ENCODE data around the gene MOK. TPM values are rescaled to one million over a fixed set of nuclear protein-coding genes. Genes with fewer than 3 reads are reported as not detected.

MOK gene
- total RNA-seq, 1 donor from 2014 or later: 6.8 TPM

- intact Hi-C loops (cut with micrococcal nuclease): no loop called here
- Mint-ChIP-seq H3K27me3 (ENCODE audit: low read depth) (no peaks in the 10 kb centered on the region), H3K9me3 (no peaks in the 10 kb centered on the region), H3K36me3 (ENCODE audit: low read depth) (no peaks in the 10 kb centered on the region), H3K4me1 (ENCODE audit: low read depth) (no peaks in the 10 kb centered on the region), H3K27ac (no peak overlapping the region), H3K4me3 (ENCODE audit: low read depth) (no peak overlapping the region)
- DNase-seq (ENCODE audit: low spot score): no peak
These were observed 74.3 kb downstream of the MOK start for GRCh38 chr14:102230481-102231210.

- Mint-ChIP-seq H3K27me3 (ENCODE audit: low read depth) (no peaks in the 10 kb centered on the region), H3K9me3 (no peaks in the 10 kb centered on the region), H3K4me3 (ENCODE audit: low read depth) (no peak overlapping the region), H3K36me3 (ENCODE audit: low read depth) (no peaks in the 10 kb centered on the region), H3K4me1 (ENCODE audit: low read depth) (no peaks in the 10 kb centered on the region), H3K27ac (no peak overlapping the region)
- intact Hi-C loops (cut with micrococcal nuclease): no loop called here
- no peak for DNase-seq (ENCODE audit: low spot score)
These were observed 75.2 kb downstream of the MOK start for GRCh38 chr14:102229739-102230092.

GRCh38 chr14:102229071-102229738, 75.8 kb downstream of the MOK start:
- no peaks in the 10 kb centered on the region for H3K27me3 Mint-ChIP-seq (ENCODE audit: low read depth)
- no peak overlapping the region for H3K27ac Mint-ChIP-seq
- no peak overlapping the region for H3K4me3 Mint-ChIP-seq (ENCODE audit: low read depth)
- DNase-seq (ENCODE audit: low spot score): no peak
- intact Hi-C loops (cut with micrococcal nuclease): no loop called here
- H3K9me3 Mint-ChIP-seq: no peaks in the 10 kb centered on the region
- no peaks in the 10 kb centered on the region for H3K4me1 Mint-ChIP-seq (ENCODE audit: low read depth)
- H3K36me3 Mint-ChIP-seq (ENCODE audit: low read depth): no peaks in the 10 kb centered on the region

- H3K36me3 Mint-ChIP-seq (ENCODE audit: low read depth): peaks cover 3% of the 10 kb centered on the region
- DNase-seq (ENCODE audit: low spot score): no peak
These were observed 77.6 kb downstream of the MOK start for GRCh38 chr14:102227184-102227964.

GRCh38 chr14:102226356-102227125, 78.4 kb downstream of the MOK start:
- DNase-seq (ENCODE audit: low spot score): no peak
- Mint-ChIP-seq H3K4me1 (ENCODE audit: low read depth) (no peaks in the 10 kb centered on the region), H3K27me3 (ENCODE audit: low read depth) (no peaks in the 10 kb centered on the region), H3K36me3 (ENCODE audit: low read depth) (peaks cover 3% of the 10 kb centered on the region), H3K9me3 (no peaks in the 10 kb centered on the region), H3K4me3 (ENCODE audit: low read depth) (no peak overlapping the region), H3K27ac (no peak overlapping the region)
- intact Hi-C loops (cut with micrococcal nuclease): no loop called here

More at GRCh38 chr14:102227184-102227964, 77.6 kb downstream of the MOK start:
- no peak overlapping the region for H3K4me3 Mint-ChIP-seq (ENCODE audit: low read depth)
- H3K27me3 Mint-ChIP-seq (ENCODE audit: low read depth): no peaks in the 10 kb centered on the region
- H3K9me3 Mint-ChIP-seq: no peaks in the 10 kb centered on the region
- no peaks in the 10 kb centered on the region for H3K4me1 Mint-ChIP-seq (ENCODE audit: low read depth)
- intact Hi-C loops (cut with micrococcal nuclease): no loop called here
- H3K27ac Mint-ChIP-seq: no peak overlapping the region

- Mint-ChIP-seq H3K4me3 (ENCODE audit: low read depth) (no peak overlapping the region), H3K4me1 (ENCODE audit: low read depth) (no peaks in the 10 kb centered on the region), H3K9me3 (no peaks in the 10 kb centered on the region), H3K27me3 (ENCODE audit: low read depth) (no peaks in the 10 kb centered on the region), H3K27ac (no peak overlapping the region), H3K36me3 (ENCODE audit: low read depth) (peaks cover 3% of the 10 kb centered on the region)
- intact Hi-C loops (cut with micrococcal nuclease): no loop called here
- no peak for DNase-seq (ENCODE audit: low spot score)
These were observed 79.0 kb downstream of the MOK start for GRCh38 chr14:102225936-102226335.

GRCh38 chr14:102225386-102225785, 79.6 kb downstream of the MOK start:
- Mint-ChIP-seq H3K36me3 (ENCODE audit: low read depth) (peaks cover 3% of the 10 kb centered on the region), H3K27ac (no peak overlapping the region), H3K27me3 (ENCODE audit: low read depth) (no peaks in the 10 kb centered on the region), H3K9me3 (no peaks in the 10 kb centered on the region), H3K4me3 (ENCODE audit: low read depth) (no peak overlapping the region), H3K4me1 (ENCODE audit: low read depth) (peaks cover 1% of the 10 kb centered on the region)
- intact Hi-C loops (cut with micrococcal nuclease): no loop called here
- DNase-seq (ENCODE audit: low spot score): no peak

GRCh38 chr14:102223682-102224081, 81.3 kb downstream of the MOK start:
- peaks cover 3% of the 10 kb centered on the region for H3K36me3 Mint-ChIP-seq (ENCODE audit: low read depth)
- intact Hi-C loops (cut with micrococcal nuclease): no loop called here
- no peaks in the 10 kb centered on the region for H3K9me3 Mint-ChIP-seq
- DNase-seq (ENCODE audit: low spot score): no peak
- H3K27me3 Mint-ChIP-seq (ENCODE audit: low read depth): no peaks in the 10 kb centered on the region
- no peak overlapping the region for H3K27ac Mint-ChIP-seq
- no peak overlapping the region for H3K4me3 Mint-ChIP-seq (ENCODE audit: low read depth)
- peaks cover 1% of the 10 kb centered on the region for H3K4me1 Mint-ChIP-seq (ENCODE audit: low read depth)

- Mint-ChIP-seq H3K27me3 (ENCODE audit: low read depth) (no peaks in the 10 kb centered on the region), H3K4me1 (ENCODE audit: low read depth) (peaks cover 1% of the 10 kb centered on the region), H3K4me3 (ENCODE audit: low read depth) (no peak overlapping the region), H3K27ac (no peak overlapping the region), H3K36me3 (ENCODE audit: low read depth) (peaks cover 3% of the 10 kb centered on the region), H3K9me3 (no peaks in the 10 kb centered on the region)
- intact Hi-C loops (cut with micrococcal nuclease): no loop called here
- DNase-seq (ENCODE audit: low spot score): no peak
These were observed 82.2 kb downstream of the MOK start for GRCh38 chr14:102222751-102223150.

GRCh38 chr14:102222009-102222575, 82.9 kb downstream of the MOK start:
- Mint-ChIP-seq H3K36me3 (ENCODE audit: low read depth) (peaks cover 3% of the 10 kb centered on the region), H3K27ac (no peak overlapping the region), H3K4me3 (ENCODE audit: low read depth) (no peak overlapping the region), H3K4me1 (ENCODE audit: low read depth) (peaks cover 1% of the 10 kb centered on the region), H3K9me3 (no peaks in the 10 kb centered on the region), H3K27me3 (ENCODE audit: low read depth) (no peaks in the 10 kb centered on the region)
- intact Hi-C loops (cut with micrococcal nuclease): no loop called here
- no peak for DNase-seq (ENCODE audit: low spot score)

- Mint-ChIP-seq H3K9me3 (no peaks in the 10 kb centered on the region), H3K27ac (no peak overlapping the region), H3K36me3 (ENCODE audit: low read depth) (peaks cover 3% of the 10 kb centered on the region), H3K4me1 (ENCODE audit: low read depth) (peaks cover 1% of the 10 kb centered on the region), H3K4me3 (ENCODE audit: low read depth) (no peak overlapping the region), H3K27me3 (ENCODE audit: low read depth) (no peaks in the 10 kb centered on the region)
- intact Hi-C loops (cut with micrococcal nuclease): no loop called here
- no peak for DNase-seq (ENCODE audit: low spot score)
These were observed 83.9 kb downstream of the MOK start for GRCh38 chr14:102221026-102221425.

GRCh38 chr14:102220031-102220430, 84.9 kb downstream of the MOK start:
- peaks cover 3% of the 10 kb centered on the region for H3K36me3 Mint-ChIP-seq (ENCODE audit: low read depth)

More at GRCh38 chr14:102220031-102220430, 84.9 kb downstream of the MOK start:
- Mint-ChIP-seq H3K4me1 (ENCODE audit: low read depth) (peaks cover 1% of the 10 kb centered on the region), H3K27ac (no peak overlapping the region), H3K9me3 (no peaks in the 10 kb centered on the region), H3K4me3 (ENCODE audit: low read depth) (no peak overlapping the region), H3K27me3 (ENCODE audit: low read depth) (no peaks in the 10 kb centered on the region)
- intact Hi-C loops (cut with micrococcal nuclease): no loop called here
- no peak for DNase-seq (ENCODE audit: low spot score)

All from activated T-helper 2 cell treated with anti-CD3 and anti-CD28 coated beads, Interferon-gamma antibody, Interleukin-2, Interleukin-4, amounts not matched to agents 10 μg/mL and 5 μg/mL and 100 μg/mL, durations not matched to agents 14 hours and 24 hours and 36 hours (primary cell).